Dermis microvascular lymphatic vessel endothelial cell (primary cell): ENCODE data around the gene PRPF19. TPM values are rescaled to one million over a fixed set of nuclear protein-coding genes. Genes with fewer than 3 reads are reported as not detected.

Source experiments
- DNase-seq, 2 donors: peaks; one replicate each; pipeline versions ENCODE4 v3.0.0 to v3.0.0-alpha.2; 2010; ENCODE audit warnings: low read depth in 2 of 2
- total RNA-seq: library from RNA; depleted of rRNA; stranded (reverse); fragments of >200 nt; gene quantifications from 2 replicates; pipeline ENCODE4 v1.2.1, GENCODE V29; 2014

The PRPF19 gene
- total RNA-seq, 1 donor from 2014 or later: 51.6 TPM

DNA sequence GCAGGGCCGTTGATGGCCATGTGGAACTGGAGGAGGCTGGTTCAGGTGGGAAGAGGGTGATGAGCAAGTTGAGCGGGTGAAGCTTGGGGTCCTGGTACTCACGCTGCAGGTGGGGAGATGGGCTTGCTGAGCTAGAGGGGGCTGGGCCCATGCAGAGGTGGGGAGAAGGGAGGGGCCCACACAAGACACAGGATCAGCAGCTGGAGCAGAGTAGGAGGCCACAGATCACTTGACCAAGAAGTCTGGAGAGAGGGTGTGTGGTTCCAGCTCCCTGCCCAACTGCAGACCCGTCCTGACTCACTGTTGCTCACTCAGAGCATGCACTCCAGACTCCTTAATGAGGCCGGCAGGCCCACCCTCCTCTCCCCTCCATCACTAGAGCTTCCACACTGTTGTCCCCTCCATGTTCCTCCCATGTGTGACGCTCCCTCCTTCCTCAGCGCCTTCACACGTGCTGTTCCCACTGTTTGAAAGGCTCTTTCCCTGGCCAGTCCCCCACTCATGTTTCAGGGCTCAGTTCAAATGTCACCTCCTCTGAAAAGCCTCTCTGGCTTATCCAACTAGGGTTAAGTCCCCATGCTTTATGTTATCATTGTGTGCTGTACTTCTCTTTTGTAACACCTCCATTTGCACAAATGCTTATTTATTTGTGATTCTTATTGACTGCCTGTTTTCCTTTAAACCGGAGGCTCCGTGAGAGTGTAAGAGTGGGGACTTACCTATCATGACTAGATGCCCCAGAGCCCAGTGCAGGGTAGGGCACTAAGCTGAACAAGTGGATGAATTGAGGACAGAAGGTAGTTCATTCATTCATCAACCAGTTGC is 62.1 kb downstream of the PRPF19 start:
- peak in 1 of 2 donors; percentile 26 for DNase-seq

DNA sequence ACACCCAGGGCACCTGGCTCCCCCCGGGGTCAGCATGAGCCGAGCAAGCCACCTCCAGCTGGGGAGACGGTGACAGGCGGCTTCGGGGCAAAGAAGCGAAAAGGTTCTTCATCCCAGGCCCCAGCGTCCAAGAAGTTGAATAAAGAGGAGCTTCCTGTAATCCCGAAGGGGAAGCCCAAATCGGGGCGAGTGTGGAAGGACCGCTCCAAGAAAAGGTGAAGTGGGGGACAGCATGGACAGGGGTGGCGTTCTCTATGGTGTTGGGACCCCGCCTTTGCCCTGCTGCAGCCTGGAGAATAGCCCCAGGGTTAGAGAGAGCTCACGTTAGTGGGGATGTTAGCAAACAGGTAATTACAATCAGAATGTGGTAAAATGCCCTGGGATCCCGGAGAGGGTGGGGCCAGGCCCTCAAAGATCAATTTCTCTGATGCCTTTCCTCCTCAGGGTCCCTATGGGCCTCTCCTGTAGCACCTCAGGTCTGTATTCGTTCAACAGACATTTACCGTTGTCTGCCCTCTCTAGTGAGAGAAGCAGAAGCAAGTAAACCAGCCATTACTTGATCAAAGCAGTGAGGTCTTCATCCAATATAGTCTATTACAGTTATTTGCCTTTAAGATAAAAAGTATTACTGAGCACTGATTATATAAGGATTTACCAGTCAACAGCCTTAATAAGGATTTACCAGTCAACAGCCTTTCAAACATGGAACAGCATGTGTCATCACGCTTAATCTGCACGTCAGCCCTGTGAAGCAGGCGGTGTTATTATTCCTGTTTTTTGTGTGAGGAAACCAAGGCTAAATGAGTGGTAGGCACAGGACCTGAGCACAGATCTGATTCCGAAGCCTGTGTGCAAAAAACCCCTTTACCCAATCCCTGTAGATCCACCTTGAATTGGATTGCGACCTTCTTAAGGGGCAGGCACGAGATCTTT is 63.5 kb downstream of the PRPF19 start:
- peak in 1 of 2 donors; percentile 61 for DNase-seq

GRCh38 chr11:60841797-60842667 is 64.4 kb downstream of the PRPF19 start, which contains the start of gene CCDC86:
Gene CCDC86, plus strand, starts transcription at chr11:60842113. Its CDS starts 12 bp downstream, at chr11:60842125.
- DNase-seq: peak; percentile 93 to 97

Other genes starting within 250 kb of the PRPF19 start
- gene MS4A8, start 207.0 kb downstream of the PRPF19 start, total RNA-seq: not detected in 2 replicates
- not detected in 2 replicates for gene MS4A18, start 181.9 kb downstream of the PRPF19 start, total RNA-seq
- under 0.01 TPM in 1 of 2 replicates, not detected in the other for gene MS4A15, start 149.7 kb downstream of the PRPF19 start, total RNA-seq
- not detected in 2 replicates for gene MS4A10, start 121.3 kb downstream of the PRPF19 start, total RNA-seq
- 11.2 and 18.2 TPM in 2 replicates for gene CCDC86, start 64.5 kb downstream of the PRPF19 start, total RNA-seq
- gene PTGDR2, start 50.6 kb downstream of the PRPF19 start, total RNA-seq: under 0.01 TPM in 1 of 2 replicates, not detected in the other
- 0.13 TPM in 1 of 2 replicates, not detected in the other for gene ZP1, start 39.0 kb downstream of the PRPF19 start, total RNA-seq
- gene TMEM109, start 7.6 kb upstream of the PRPF19 start, total RNA-seq: 78.9 and 122 TPM in 2 replicates
- gene TMEM132A, start 17.9 kb upstream of the PRPF19 start, total RNA-seq: 39.9 and 101 TPM in 2 replicates
- 5.3 and 6.3 TPM in 2 replicates for gene SLC15A3, start 45.6 kb upstream of the PRPF19 start, total RNA-seq
- 0.13 TPM in 1 of 2 replicates, not detected in the other for gene CD6, start 65.1 kb upstream of the PRPF19 start, total RNA-seq
- not detected in 2 replicates for gene CD5, start 195.9 kb upstream of the PRPF19 start, total RNA-seq